H9 (cell line): ENCODE data around the gene C10orf95. TPM values are rescaled to one million over a fixed set of nuclear protein-coding genes. Genes with fewer than 3 reads are reported as not detected.

ENCODE experiments used
- DNase-seq: peaks from one replicate; pipeline ENCODE4 v3.0.0-alpha.2; 2017
- H2AFZ ChIP-seq: one replicate; pipeline ENCODE4 v1.6.1; 2013; ENCODE audit warnings: mild to moderate bottlenecking, low read length, control low read depth, moderate library complexity
- H2AK5ac ChIP-seq: 2 replicates; pipeline ENCODE4 v1.6.1; 2013; ENCODE audit warnings: low read length, control low read depth, mixed read lengths; ENCODE audit not compliant: insufficient read length
- H2BK120ac ChIP-seq: one replicate; pipeline ENCODE4 v1.6.1; 2013; ENCODE audit warnings: low read depth, mild to moderate bottlenecking, low read length, control low read depth, inconsistent platforms; ENCODE audit not compliant: poor library complexity, severe bottlenecking
- H2BK12ac ChIP-seq: 2 replicates; pipeline ENCODE4 v1.6.1; 2013; ENCODE audit warnings: low read length, control low read depth, mixed read lengths, low read depth; ENCODE audit not compliant: insufficient read length
- H2BK15ac ChIP-seq: 2 replicates; pipeline ENCODE4 v1.6.1; 2013; ENCODE audit warnings: low read depth, low read length, control low read depth
- H2BK20ac ChIP-seq: one replicate; pipeline ENCODE4 v1.6.1; 2013; ENCODE audit warnings: low read depth, mild to moderate bottlenecking, low read length, control low read depth, inconsistent platforms; ENCODE audit not compliant: poor library complexity, severe bottlenecking
- H2BK5ac ChIP-seq: 2 replicates; pipeline ENCODE4 v1.6.1; 2013; ENCODE audit warnings: low read length, control low read depth, mixed read lengths; ENCODE audit not compliant: insufficient read length
- H3K14ac ChIP-seq: 2 replicates; pipeline ENCODE4 v1.6.1; 2013; ENCODE audit warnings: low read length, control low read depth; ENCODE audit not compliant: insufficient read depth
- H3K18ac ChIP-seq: 2 replicates; pipeline ENCODE4 v1.6.1; 2013; ENCODE audit warnings: low read depth, mild to moderate bottlenecking, mixed read lengths, low read length, control low read depth; ENCODE audit not compliant: insufficient read length
- H3K23ac ChIP-seq: 2 replicates; pipeline ENCODE4 v1.6.1; 2013; ENCODE audit warnings: low read length, control low read depth, mixed read lengths, low read depth; ENCODE audit not compliant: insufficient read length
- H3K23me2 ChIP-seq: 2 replicates; pipeline ENCODE4 v1.6.1; 2013; ENCODE audit warnings: low read depth, mild to moderate bottlenecking, mixed read lengths, low read length, control low read depth; ENCODE audit not compliant: insufficient read length, poor library complexity, severe bottlenecking
- H3K27ac ChIP-seq: 2 replicates; pipeline ENCODE4 v1.5.1; 2013; ENCODE audit warnings: low read length, control low read depth, mixed read lengths, low read depth; ENCODE audit not compliant: insufficient read length
- H3K27me3 ChIP-seq: 2 replicates; pipeline ENCODE4 v1.6.1; 2013; ENCODE audit warnings: low read length, control low read depth, inconsistent platforms; ENCODE audit not compliant: insufficient read depth
- H3K4ac ChIP-seq: 2 replicates; pipeline ENCODE4 v1.6.1; 2013; ENCODE audit warnings: low read depth, mild to moderate bottlenecking, control low read depth, inconsistent platforms, low read length, moderate library complexity
- H3K4me1 ChIP-seq: 2 replicates; pipeline ENCODE4 v1.6.1; 2013; ENCODE audit warnings: low read length, control low read depth, inconsistent platforms; ENCODE audit not compliant: insufficient read depth
- H3K4me2 ChIP-seq: 2 replicates; pipeline ENCODE4 v1.6.1; 2013; ENCODE audit warnings: low read length, control low read depth, mixed read lengths; ENCODE audit not compliant: insufficient read length, insufficient read depth
- H3K56ac ChIP-seq: 2 replicates; pipeline ENCODE4 v1.6.1; 2013; ENCODE audit warnings: low read depth, mild to moderate bottlenecking, mixed read lengths, low read length, control low read depth; ENCODE audit not compliant: insufficient read length
- H3K79me1 ChIP-seq: 2 replicates; pipeline ENCODE4 v1.6.1; 2013; ENCODE audit warnings: low read depth, mild to moderate bottlenecking, moderate library complexity, low read length, control low read depth, inconsistent platforms; ENCODE audit not compliant: insufficient read depth, poor library complexity, severe bottlenecking
- H3K79me2 ChIP-seq: 2 replicates; pipeline ENCODE4 v1.6.1; 2013; ENCODE audit warnings: low read length, control low read depth, inconsistent platforms; ENCODE audit not compliant: insufficient read depth
- H3K9ac ChIP-seq: 2 replicates; pipeline ENCODE4 v1.6.1; 2013; ENCODE audit warnings: low read length, control low read depth, mixed read lengths; ENCODE audit not compliant: insufficient read length; ENCODE audit errors: extremely low read depth
- H3K9me3 ChIP-seq: one replicate; pipeline ENCODE4 v1.6.1; 2013; ENCODE audit warnings: low read depth, low read length, inconsistent platforms; ENCODE audit not compliant: control insufficient read depth
- H3T11ph ChIP-seq: one replicate; pipeline ENCODE4 v1.6.1; 2013; ENCODE audit warnings: mild to moderate bottlenecking, low read length, control low read depth, inconsistent platforms
- H4K20me1 ChIP-seq: one replicate; pipeline ENCODE4 v1.6.1; 2013; ENCODE audit not compliant: control insufficient read depth, insufficient read length, insufficient read depth
- H4K5ac ChIP-seq: 2 replicates; pipeline ENCODE4 v1.6.1; 2013; ENCODE audit warnings: low read depth, mild to moderate bottlenecking, mixed read lengths, low read length, control low read depth; ENCODE audit not compliant: insufficient read length
- H4K8ac ChIP-seq: replicated peaks from 2 replicates; pipeline ENCODE4 v1.6.1; 2013; ENCODE audit warnings: low read length, control low read depth, mixed read lengths, low read depth; ENCODE audit not compliant: insufficient read length
- H4K91ac ChIP-seq: 2 replicates; pipeline ENCODE4 v1.6.1; 2013; ENCODE audit warnings: low read depth, mild to moderate bottlenecking, moderate library complexity, mixed read lengths, low read length, control low read depth; ENCODE audit not compliant: insufficient read length
- H3K27ac Mint-ChIP-seq, 3 experiments: 2 replicates in 2 of 3; 3 replicates in 1 of 3; pipeline ENCODE4 v1.8.0; 2020 to 2021; ENCODE audit warnings: mixed read lengths in 3 of 3, mild to moderate bottlenecking in 1 of 3, moderate library complexity in 1 of 3
- H3K27me3 Mint-ChIP-seq: 2 replicates; pipeline ENCODE4 v1.8.0; 2021; ENCODE audit warnings: low read depth, mild to moderate bottlenecking, moderate library complexity, mixed read lengths
- H3K36me3 Mint-ChIP-seq, 3 experiments: 2 replicates in 2 of 3; 3 replicates in 1 of 3; pipeline ENCODE4 v1.8.0; 2020 to 2021; ENCODE audit warnings: low read depth in 3 of 3, mixed read lengths in 3 of 3; ENCODE audit not compliant: insufficient read depth in 1 of 3
- H3K4me1 Mint-ChIP-seq, 2 experiments: 2 replicates each; pipeline ENCODE4 v1.8.0; 2020; ENCODE audit warnings: mixed read lengths in 2 of 2
- H3K4me3 Mint-ChIP-seq, 2 experiments: 2 replicates in 1 of 2; 3 replicates in 1 of 2; pipeline ENCODE4 v1.8.0; 2020 to 2021; ENCODE audit warnings: mild to moderate bottlenecking in 2 of 2, mixed read lengths in 2 of 2, moderate library complexity in 1 of 2
- H3K9me3 Mint-ChIP-seq, 2 experiments: 2 replicates in 1 of 2; 3 replicates in 1 of 2; pipeline ENCODE4 v1.8.0; 2020; ENCODE audit warnings: mild to moderate bottlenecking in 2 of 2, mixed read lengths in 2 of 2, moderate library complexity in 1 of 2
- WGBS: extraction: QIAGEN DNeasy Blood & Tissue Kit; methylation state at CpG from one replicate; pipeline ENCODE4 v1.1.7; 2013; ENCODE audit warnings: missing lambda C conversion rate, low lambda C conversion rate, mixed read lengths; ENCODE audit not compliant: insufficient read length; ENCODE audit errors: extremely low coverage; 5-methylcytosine and 5-hydroxymethylcytosine counted together
- total RNA-seq: library from RNA; stranded (reverse); gene quantifications from 2 replicates; pipeline ENCODE4 v1.2.1, GENCODE V29; 2021
- TF ChIP-seq, protein P1 (sequence below): fragments of 200-600 bp; sonication (generic); conservative IDR thresholded peaks from 3 replicates; pipeline ENCODE4 v1.8.0; 2021; ENCODE audit warnings: antibody characterized with exemption, mild to moderate bottlenecking

C10orf95 gene
- total RNA-seq, 1 experiment from 2014 or later: not detected

- H3K4ac ChIP-seq: no peak overlapping the region
- H4K20me1 ChIP-seq: no peaks in the 10 kb centered on the region
- peaks cover 35% of the 10 kb centered on the region for H3K23me2 ChIP-seq
- no peak overlapping the region for H3K56ac ChIP-seq
- no peak overlapping the region for H2BK12ac ChIP-seq
- peaks cover 2% of the 10 kb centered on the region; the same call in 1 of the 2 replicates for H3K4me1 ChIP-seq
- H3K79me1 ChIP-seq: no peaks in the 10 kb centered on the region
- TF ChIP-seq, protein P1, sequence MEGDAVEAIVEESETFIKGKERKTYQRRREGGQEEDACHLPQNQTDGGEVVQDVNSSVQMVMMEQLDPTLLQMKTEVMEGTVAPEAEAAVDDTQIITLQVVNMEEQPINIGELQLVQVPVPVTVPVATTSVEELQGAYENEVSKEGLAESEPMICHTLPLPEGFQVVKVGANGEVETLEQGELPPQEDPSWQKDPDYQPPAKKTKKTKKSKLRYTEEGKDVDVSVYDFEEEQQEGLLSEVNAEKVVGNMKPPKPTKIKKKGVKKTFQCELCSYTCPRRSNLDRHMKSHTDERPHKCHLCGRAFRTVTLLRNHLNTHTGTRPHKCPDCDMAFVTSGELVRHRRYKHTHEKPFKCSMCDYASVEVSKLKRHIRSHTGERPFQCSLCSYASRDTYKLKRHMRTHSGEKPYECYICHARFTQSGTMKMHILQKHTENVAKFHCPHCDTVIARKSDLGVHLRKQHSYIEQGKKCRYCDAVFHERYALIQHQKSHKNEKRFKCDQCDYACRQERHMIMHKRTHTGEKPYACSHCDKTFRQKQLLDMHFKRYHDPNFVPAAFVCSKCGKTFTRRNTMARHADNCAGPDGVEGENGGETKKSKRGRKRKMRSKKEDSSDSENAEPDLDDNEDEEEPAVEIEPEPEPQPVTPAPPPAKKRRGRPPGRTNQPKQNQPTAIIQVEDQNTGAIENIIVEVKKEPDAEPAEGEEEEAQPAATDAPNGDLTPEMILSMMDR: no peak
- Mint-ChIP-seq H3K9me3 (no peaks in the 10 kb centered on the region; a peak in 1 of 5 replicates), H3K4me3 (peak overlapping the region; percentile 92 to 97), H3K27me3 (peaks cover 22% of the 10 kb centered on the region), H3K4me1 (peaks cover 16 to 24% of the 10 kb centered on the region in 2 experiments), H3K27ac (no peak overlapping the region), H3K36me3 (peaks cover 6 to 17% (median 16%) of the 10 kb centered on the region in 3 experiments; a peak in 5 of 7 replicates)
- no peak overlapping the region for H4K5ac ChIP-seq
- H2BK20ac ChIP-seq: no peak overlapping the region
- no peak overlapping the region for H2BK120ac ChIP-seq
- H3T11ph ChIP-seq: no peak overlapping the region
- no peak overlapping the region for H4K8ac ChIP-seq
- H3K23ac ChIP-seq: no peak overlapping the region
- DNase-seq: peak; percentile 72
- no peaks in the 10 kb centered on the region for H3K9me3 ChIP-seq
- no peak overlapping the region for H2BK5ac ChIP-seq
- no peaks in the 10 kb centered on the region for H3K79me2 ChIP-seq
- peak overlapping the region; percentile 40 for H3K9ac ChIP-seq
- no CpG with 5 or more reads among the region's 62 CpGs for WGBS
- no peak overlapping the region for H4K91ac ChIP-seq
- H3K4me2 ChIP-seq: peak overlapping the region; percentile 74
- H3K27me3 ChIP-seq: no peaks in the 10 kb centered on the region
- peak overlapping the region; percentile 27 for H3K18ac ChIP-seq
- H2AFZ ChIP-seq: no peak overlapping the region
- H3K14ac ChIP-seq: no peak overlapping the region
- H2AK5ac ChIP-seq: no peak overlapping the region
- no peak overlapping the region for H2BK15ac ChIP-seq
- no peak overlapping the region for H3K27ac ChIP-seq
Observed at GRCh38 chr10:102421757-102422512, 29.4 kb downstream of the C10orf95 start.
